HG02840 (cell line): ENCODE results near the gene LCLAT1.
A peak's percentile ranks its signal among the peaks of the same experiment; 100 is the strongest.

Source experiments
- ATAC-seq: cut with Tn5 transposase; IDR thresholded peaks from one replicate; pipeline ENCODE4 v1.9.1; 2021; ENCODE audit warnings: mild to moderate bottlenecking, moderate library complexity, moderate number of reproducible peaks; ENCODE audit not compliant: unreplicated experiment, low FRiP score

The LCLAT1 gene

DNA sequence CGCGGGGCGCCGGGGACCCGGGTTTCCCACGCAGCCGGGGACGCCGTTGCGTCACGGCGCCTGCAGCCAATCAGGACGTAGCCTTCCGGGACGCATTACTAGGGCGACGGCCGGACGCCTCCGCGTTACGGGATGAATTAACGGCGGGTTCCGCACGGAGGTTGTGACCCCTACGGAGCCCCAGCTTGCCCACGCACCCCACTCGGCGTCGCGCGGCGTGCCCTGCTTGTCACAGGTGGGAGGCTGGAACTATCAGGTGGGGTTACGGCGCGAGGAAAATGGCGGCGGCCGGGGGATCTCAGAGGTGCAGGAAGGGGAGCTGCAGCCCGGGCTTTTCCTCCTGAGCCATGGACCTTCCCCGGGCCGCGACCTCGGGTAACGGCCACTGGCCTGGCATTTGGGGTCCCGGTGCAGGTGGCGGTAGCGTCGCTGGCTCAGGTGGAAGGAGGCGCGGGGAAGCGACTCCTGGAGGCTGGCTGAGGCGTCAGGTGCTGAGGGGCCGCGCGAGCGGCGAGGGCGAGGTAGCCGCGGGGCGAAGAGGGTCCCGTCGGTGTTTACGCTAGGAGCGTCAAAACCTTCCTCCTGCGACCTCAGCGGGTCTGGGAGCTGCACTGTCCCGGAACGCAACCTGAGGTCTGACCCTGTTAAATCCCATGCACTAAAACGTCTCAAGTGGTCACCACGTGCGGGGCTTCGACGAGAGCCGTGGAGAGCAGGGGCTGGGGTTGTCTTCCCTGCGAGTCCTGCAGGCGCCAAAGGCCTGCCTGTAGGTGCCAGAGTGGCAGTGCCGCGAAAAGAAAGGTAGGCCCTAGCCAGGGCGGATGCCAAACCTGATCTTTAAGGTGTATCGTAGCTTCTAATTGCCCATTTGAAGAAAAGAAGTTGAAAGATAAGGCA lies at the start of gene LCLAT1:
Gene LCLAT1 (plus strand): TSS at position 98 of the 897 bp plus-strand sequence. CDS start 78,345 bp downstream, outside the sequence.
- ATAC-seq: peak; percentile 91

- no peak for ATAC-seq
Measured at GRCh38 chr2:30398084-30398873, 48.8 kb upstream of the LCLAT1 start.

- no peak for ATAC-seq
Measured at GRCh38 chr2:30400151-30400954, 46.7 kb upstream of the LCLAT1 start.

GRCh38 chr2:30402441-30403182 lies 44.4 kb upstream of the LCLAT1 start:
- no peak for ATAC-seq

GRCh38 chr2:30403592-30404312 lies 43.3 kb upstream of the LCLAT1 start:
- ATAC-seq: no peak

GRCh38 chr2:30404319-30405259 lies 42.5 kb upstream of the LCLAT1 start:
- no peak for ATAC-seq

GRCh38 chr2:30405260-30405605 lies 41.8 kb upstream of the LCLAT1 start:
- no peak for ATAC-seq

- ATAC-seq: no peak
Measured at GRCh38 chr2:30406853-30407252, 40.2 kb upstream of the LCLAT1 start.

DNA sequence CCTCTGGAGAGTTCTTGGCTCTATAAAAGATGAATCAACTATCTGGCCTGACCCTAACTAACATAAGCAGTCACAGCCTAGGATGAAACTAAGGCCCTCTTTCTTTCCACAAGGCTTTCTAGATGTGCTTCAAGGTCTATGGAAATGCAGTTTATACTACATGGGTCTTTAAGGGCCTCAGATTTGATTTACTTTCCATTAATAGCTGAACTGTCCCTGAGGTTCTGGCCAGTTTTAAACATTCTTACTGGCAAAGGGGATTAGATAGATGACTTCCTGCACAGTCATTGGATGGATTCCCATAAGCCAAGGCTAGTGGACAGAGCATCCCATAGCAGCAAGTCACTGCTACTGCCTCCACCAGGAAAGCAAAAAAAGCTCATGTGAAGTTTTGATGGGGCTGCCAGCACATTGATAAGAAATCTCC lies 38.1 kb upstream of the LCLAT1 start:
- no peak for ATAC-seq

DNA sequence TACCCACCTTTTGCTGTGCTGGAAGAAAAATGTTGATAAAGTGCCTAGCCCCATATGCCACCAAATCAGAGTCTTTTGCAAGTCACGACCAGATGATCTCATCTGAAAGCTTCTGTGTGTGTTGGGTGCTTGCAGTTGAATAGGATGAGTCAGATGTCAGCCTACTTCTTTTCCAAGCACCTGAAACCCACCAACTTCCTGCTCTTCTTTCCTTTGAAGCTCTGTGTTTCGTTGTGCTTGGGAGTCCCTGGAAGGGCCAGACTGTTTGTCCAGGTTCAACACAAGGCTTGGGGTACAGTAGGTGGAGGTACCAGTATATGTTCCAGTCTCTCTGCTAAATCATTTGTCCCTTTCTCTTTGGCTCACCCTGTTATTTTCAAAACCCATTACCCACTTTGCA lies 36.8 kb upstream of the LCLAT1 start:
- no peak for ATAC-seq

GRCh38 chr2:30412047-30412683 lies 34.9 kb upstream of the LCLAT1 start:
- no peak for ATAC-seq

- ATAC-seq: no peak
Measured at GRCh38 chr2:30412684-30413570, 34.1 kb upstream of the LCLAT1 start.

DNA sequence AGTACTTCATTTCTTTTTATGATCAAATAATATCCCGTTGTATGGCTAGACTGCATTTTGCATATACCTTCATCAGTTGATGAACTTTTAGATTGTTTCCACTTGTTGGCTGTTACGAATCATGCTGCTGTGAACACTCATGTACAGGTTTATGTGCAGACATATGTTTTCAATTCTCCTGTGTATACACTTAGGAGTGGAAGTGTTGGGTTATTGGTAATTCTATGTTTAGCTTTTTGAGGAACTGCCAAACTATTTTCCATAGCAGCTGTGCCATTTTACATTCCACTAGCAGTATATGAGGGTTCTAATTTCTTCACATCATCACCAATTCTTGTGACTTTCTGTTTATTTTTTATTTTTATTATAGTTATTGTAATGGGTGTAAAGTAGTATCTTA lies 32.1 kb upstream of the LCLAT1 start:
- ATAC-seq: no peak

DNA sequence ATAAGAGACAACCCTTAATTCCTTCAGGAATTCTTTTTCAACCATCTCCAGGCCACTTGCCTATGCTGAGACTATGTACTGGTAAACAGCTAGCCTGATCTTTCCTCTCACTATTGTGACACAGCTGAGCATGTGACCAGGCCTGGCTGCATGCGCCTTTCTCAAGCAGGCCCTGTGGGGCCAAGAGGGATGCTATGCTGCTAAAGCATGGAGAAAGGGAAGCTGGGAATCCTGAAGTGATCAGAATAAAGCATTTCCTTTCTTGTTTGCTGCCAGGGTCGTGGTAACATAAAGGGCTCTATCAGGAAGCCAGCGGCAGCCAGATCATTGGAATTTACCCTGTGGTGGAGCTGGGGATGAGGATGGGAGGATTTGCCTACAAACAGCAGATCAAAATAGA lies 29.8 kb upstream of the LCLAT1 start:
- ATAC-seq: no peak

GRCh38 chr2:30421026-30421603 lies 25.9 kb upstream of the LCLAT1 start:
- no peak for ATAC-seq

- no peak for ATAC-seq
Measured at GRCh38 chr2:30421604-30422443, 25.2 kb upstream of the LCLAT1 start.
